HCT116 (cell line): ENCODE data around the gene ADD2. TPM values are rescaled to one million over a fixed set of nuclear protein-coding genes. Genes with fewer than 3 reads are reported as not detected.

Source experiments
- ATAC-seq: fragments of 200-7000 bp; cut with Tn5 transposase; 2 replicates; pipeline ENCODE4 v1.9.1; 2020; ENCODE audit warnings: mild to moderate bottlenecking, moderate library complexity
- BruUV-seq: library from RNA; stranded (reverse); fragments of 400-500 nt; replicated peaks from 2 replicates; lab custom pipeline; 2021; lab: Mats Ljungman, UMichigan
- CTCF ChIA-PET: fragments of 300-600 bp; sonication (Branson Sonifier 250); formaldehyde crosslinking; loops from one replicate; lab custom pipeline; 2021; ENCODE audit warnings: antibody characterized with exemption; lab: Charles Lee
- POLR2A ChIA-PET: fragments of 300-600, 350-600 bp; sonication (Branson Sonifier 250); formaldehyde crosslinking; loops from one replicate; lab custom pipeline; 2021; ENCODE audit warnings: antibody characterized with exemption; lab: Charles Lee
- RAD21 ChIA-PET, 2 experiments: fragments of 300-600 bp; sonication (Branson Sonifier 250); formaldehyde crosslinking; loops; one replicate each; lab custom pipeline; 2023; ENCODE audit warnings: low total read pairs in 2 of 2; ENCODE audit not compliant: uncharacterized antibody in 2 of 2, unreplicated experiment in 2 of 2, low non-redundant PET in 1 of 2; lab: Charles Lee
- DNase-seq: peaks from one replicate; pipeline ENCODE4 v3.0.0-alpha.2; 2010; ENCODE audit warnings: low read depth, low spot score
- H2AFZ ChIP-seq: fragments of 200-600 bp; shearing (Covaris generic), sonication (generic); 2 replicates; pipeline ENCODE4 v1.6.1; 2017; ENCODE audit warnings: low read depth, mixed run types, mixed read lengths, antibody characterized with exemption, low read length; ENCODE audit not compliant: poor library complexity, severe bottlenecking
- H3K27ac ChIP-seq: 2 replicates; pipeline ENCODE4 v1.5.1; 2012; ENCODE audit warnings: low read depth, low read length
- H3K27me3 ChIP-seq: fragments of 200-600 bp; sonication (generic); 2 replicates; pipeline ENCODE4 v1.6.1; 2016; ENCODE audit warnings: mixed run types, low read length, mixed read lengths; ENCODE audit not compliant: insufficient read depth
- H3K36me3 ChIP-seq, 2 experiments: fragments of 200-500 bp in 1 of 2; fragments of 200-600 bp in 1 of 2; sonication (Bioruptor generic) in 1 of 2; sonication (generic) in 1 of 2; 2 replicates each; pipeline versions ENCODE4 v1.5.1 to v1.6.1; 2014 to 2016; ENCODE audit warnings: low read length in 2 of 2, inconsistent platforms in 1 of 2, mixed read lengths in 1 of 2, mixed run types in 1 of 2; ENCODE audit not compliant: insufficient read depth in 2 of 2, control insufficient read depth in 1 of 2
- H3K4me1 ChIP-seq, 2 experiments: fragments of 200-600 bp in 1 of 2; sonication (generic) in 1 of 2; 2 replicates each; pipeline versions ENCODE4 v1.5.1 to v1.6.1; 2012 to 2017; ENCODE audit warnings: low read length in 2 of 2, inconsistent platforms in 1 of 2, mild to moderate bottlenecking in 1 of 2, mixed read lengths in 1 of 2, mixed run types in 1 of 2, moderate library complexity in 1 of 2; ENCODE audit not compliant: insufficient read depth in 2 of 2, control insufficient read depth in 1 of 2
- H3K4me2 ChIP-seq: fragments of 200-600 bp; sonication (generic); 2 replicates; pipeline ENCODE4 v1.6.1; 2017; ENCODE audit warnings: mixed run types, low read length, mixed read lengths
- H3K4me3 ChIP-seq, 2 experiments: fragments of 200-600 bp in 1 of 2; sonication (generic) in 1 of 2; replicated peaks in 1 of 2; 2 replicates each; pipeline ENCODE4 v1.5.1; 2011 to 2016; ENCODE audit warnings: low read length in 2 of 2, control low read depth in 1 of 2, low read depth in 1 of 2, mild to moderate bottlenecking in 1 of 2, mixed read lengths in 1 of 2, mixed run types in 1 of 2
- H3K79me2 ChIP-seq: fragments of 200-600 bp; sonication (generic); 2 replicates; pipeline ENCODE4 v1.6.1; 2017; ENCODE audit warnings: mild to moderate bottlenecking, mixed run types, low read length, moderate library complexity, mixed read lengths; ENCODE audit not compliant: insufficient read depth
- H3K9ac ChIP-seq: fragments of 200-600 bp; sonication (generic); 2 replicates; pipeline ENCODE4 v1.6.1; 2016; ENCODE audit warnings: low read length, mixed read lengths
- H3K9me2 ChIP-seq: fragments of 200-600 bp; sonication (generic), shearing (Covaris generic); 2 replicates; pipeline ENCODE4 v1.6.1; 2017; ENCODE audit warnings: mixed run types, mild to moderate bottlenecking, moderate library complexity; ENCODE audit not compliant: insufficient read depth
- H3K9me3 ChIP-seq, 2 experiments: fragments of 200-500 bp in 1 of 2; fragments of 200-600 bp in 1 of 2; sonication (Bioruptor generic) in 1 of 2; sonication (generic) in 1 of 2; 2 replicates each; pipeline ENCODE4 v1.6.1; 2014 to 2017; ENCODE audit warnings: low read length in 2 of 2, mixed read lengths in 2 of 2, inconsistent platforms in 1 of 2, low read depth in 1 of 2, mild to moderate bottlenecking in 1 of 2, mixed run types in 1 of 2, moderate library complexity in 1 of 2; ENCODE audit not compliant: control insufficient read depth in 1 of 2, insufficient read depth in 1 of 2
- H4K20me1 ChIP-seq: fragments of 200-600 bp; sonication (generic), shearing (Covaris generic); 2 replicates; pipeline ENCODE4 v1.6.1; 2017; ENCODE audit warnings: mixed run types, mild to moderate bottlenecking, moderate library complexity; ENCODE audit not compliant: insufficient read depth
- ELF1 ChIP-seq: IDR thresholded peaks from 2 replicates; pipeline ENCODE4 v1.6.1; 2012; ENCODE audit warnings: low read depth, borderline replicate concordance
- FOSL1 ChIP-seq: IDR thresholded peaks from 2 replicates; pipeline ENCODE4 v1.6.1; 2012; ENCODE audit warnings: low read depth
- MAX ChIP-seq: IDR thresholded peaks from 2 replicates; pipeline ENCODE4 v1.6.1; 2012
- intact Hi-C: fragments of 100-400 bp; cut with micrococcal nuclease; formaldehyde crosslinking; loops from 2 replicates; pipeline ENCODE4 v1.10.0; 2022
- total RNA-seq: library from RNA; stranded (reverse); gene quantifications from one replicate; pipeline ENCODE4 v1.2.1, GENCODE V29; 2021; ENCODE audit not compliant: unreplicated experiment
- TF ChIP-seq, protein P1 (sequence below): IDR thresholded peaks from 2 replicates; pipeline ENCODE4 v1.6.1; 2011; ENCODE audit warnings: mild to moderate bottlenecking, low read length, moderate library complexity; ENCODE audit not compliant: insufficient replicate concordance; ENCODE audit errors: extremely low read depth

Gene ADD2
- total RNA-seq, 1 experiment from 2014 or later, result 0.15 TPM

DNA sequence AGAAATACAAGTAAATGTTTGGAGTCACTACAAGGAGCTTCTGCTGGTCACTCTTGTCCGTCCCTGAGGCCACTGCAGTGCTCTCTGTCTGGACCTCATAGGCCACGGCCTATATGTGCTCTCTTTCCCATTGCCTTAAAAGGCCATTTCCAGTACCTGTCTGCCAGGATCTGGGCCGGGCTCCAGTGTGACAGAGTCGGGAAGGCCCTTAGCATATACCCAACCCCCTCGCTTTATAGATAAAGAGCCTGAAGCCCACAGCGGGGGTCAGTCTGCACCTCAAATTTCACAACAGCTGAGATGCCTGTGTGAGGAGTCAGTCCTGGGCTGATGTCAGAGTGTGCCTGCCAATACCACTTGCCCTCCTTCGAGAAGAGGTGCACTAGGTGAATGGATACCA lies 39.9 kb downstream of the ADD2 start (continued):
- no peak for TF ChIP-seq MAX
- TF ChIP-seq, protein P1, sequence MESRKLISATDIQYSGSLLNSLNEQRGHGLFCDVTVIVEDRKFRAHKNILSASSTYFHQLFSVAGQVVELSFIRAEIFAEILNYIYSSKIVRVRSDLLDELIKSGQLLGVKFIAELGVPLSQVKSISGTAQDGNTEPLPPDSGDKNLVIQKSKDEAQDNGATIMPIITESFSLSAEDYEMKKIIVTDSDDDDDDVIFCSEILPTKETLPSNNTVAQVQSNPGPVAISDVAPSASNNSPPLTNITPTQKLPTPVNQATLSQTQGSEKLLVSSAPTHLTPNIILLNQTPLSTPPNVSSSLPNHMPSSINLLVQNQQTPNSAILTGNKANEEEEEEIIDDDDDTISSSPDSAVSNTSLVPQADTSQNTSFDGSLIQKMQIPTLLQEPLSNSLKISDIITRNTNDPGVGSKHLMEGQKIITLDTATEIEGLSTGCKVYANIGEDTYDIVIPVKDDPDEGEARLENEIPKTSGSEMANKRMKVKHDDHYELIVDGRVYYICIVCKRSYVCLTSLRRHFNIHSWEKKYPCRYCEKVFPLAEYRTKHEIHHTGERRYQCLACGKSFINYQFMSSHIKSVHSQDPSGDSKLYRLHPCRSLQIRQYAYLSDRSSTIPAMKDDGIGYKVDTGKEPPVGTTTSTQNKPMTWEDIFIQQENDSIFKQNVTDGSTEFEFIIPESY, result no peak

DNA sequence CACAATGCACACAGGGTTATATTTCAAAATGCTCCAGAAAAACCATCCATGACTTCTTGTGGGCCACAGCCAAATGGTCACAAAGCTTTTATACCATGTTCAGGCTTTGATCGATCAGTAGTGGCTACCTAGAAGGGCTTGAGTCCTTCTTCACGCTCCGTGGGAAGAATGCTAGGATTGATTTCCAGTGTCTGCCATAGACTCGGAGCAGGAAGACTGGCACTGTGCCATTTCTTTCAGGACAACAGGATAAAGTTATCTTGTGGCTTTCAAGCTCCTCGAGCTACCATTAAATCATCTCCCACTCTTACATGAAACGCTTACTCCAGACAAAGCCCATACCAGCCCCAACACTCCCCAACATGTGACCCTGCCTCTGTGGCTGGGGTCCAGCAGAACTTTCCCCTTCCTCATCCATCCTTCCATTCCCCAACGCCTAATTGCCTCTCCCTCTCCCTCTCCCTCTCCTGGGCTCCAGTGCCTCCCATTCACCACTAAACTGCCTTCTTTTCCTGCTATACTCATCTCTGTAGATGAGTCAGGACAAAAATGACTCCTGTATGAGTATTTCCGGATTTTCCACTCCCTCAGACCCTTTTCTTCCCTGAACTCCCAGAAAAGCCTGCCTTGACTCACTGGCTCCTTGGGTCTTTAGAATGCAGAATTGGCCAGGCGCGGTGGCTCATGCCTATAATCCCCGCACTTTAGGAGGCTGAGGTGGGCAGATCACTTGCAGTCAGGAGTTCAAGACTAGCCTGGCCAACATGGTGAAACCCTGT lies 40.9 kb downstream of the ADD2 start:
- ChIA-PET POLR2A (no interaction called here), CTCF (no interaction called here), RAD21 (no interaction called here)
- no TSS peak for BruUV-seq
- H3K4me3 ChIP-seq, result no peak overlapping the region
- peaks cover 7% of the 10 kb centered on the region; the same call in 1 of the 2 replicates for H3K27me3 ChIP-seq
- TF ChIP-seq ELF1, result no peak
- peak; percentile 44; the same call in 1 of the 2 replicates for TF ChIP-seq FOSL1
- no peaks in the 10 kb centered on the region for H3K36me3 ChIP-seq
- DNase-seq, result peak; percentile 4
- ATAC-seq, result no peak
- no peak overlapping the region for H3K9ac ChIP-seq
- H2AFZ ChIP-seq, result no peak overlapping the region
- H3K79me2 ChIP-seq, result no peaks in the 10 kb centered on the region
- H3K4me2 ChIP-seq, result no peak overlapping the region
- no peaks in the 10 kb centered on the region for H3K9me3 ChIP-seq
- no peaks in the 10 kb centered on the region for H4K20me1 ChIP-seq
- no peak overlapping the region for H3K27ac ChIP-seq
- H3K4me1 ChIP-seq, result peaks cover 0 to 6% of the 10 kb centered on the region in 2 experiments; a peak in 2 of 4 replicates
- H3K9me2 ChIP-seq, result no peaks in the 10 kb centered on the region
- intact Hi-C loops, result no loop called here
